Effector memory CD4-positive, alpha-beta T cell (primary cell): ENCODE data around the gene SERAC1.
A peak's percentile ranks its signal among the peaks of the same experiment; 100 is the strongest.

Experiments
- DNase-seq, 3 donors: peaks; one replicate each; pipeline ENCODE4 v3.0.0-alpha.2; 2020
- H3K27ac ChIP-seq: 2 replicates; pipeline ENCODE4 v1.7.0; 2013; ENCODE audit warnings: mild to moderate bottlenecking, low read length, moderate library complexity; ENCODE audit not compliant: insufficient read depth, poor library complexity, severe bottlenecking
- H3K27me3 ChIP-seq: replicated peaks from 2 replicates; pipeline ENCODE4 v1.7.0; 2013; ENCODE audit warnings: mild to moderate bottlenecking, low read length; ENCODE audit not compliant: insufficient read depth, control insufficient read depth, poor library complexity, severe bottlenecking
- H3K36me3 ChIP-seq: 2 replicates; pipeline ENCODE4 v1.7.0; 2013; ENCODE audit warnings: mild to moderate bottlenecking, low read length, moderate library complexity; ENCODE audit not compliant: control insufficient read depth, insufficient read depth
- H3K4me1 ChIP-seq: 2 replicates; pipeline ENCODE4 v1.7.0; 2013; ENCODE audit warnings: low read length, mild to moderate bottlenecking; ENCODE audit not compliant: control insufficient read depth, insufficient read depth, poor library complexity, severe bottlenecking
- H3K4me3 ChIP-seq: 2 replicates; pipeline ENCODE4 v1.7.0; 2013; ENCODE audit warnings: low read length, low read depth, mild to moderate bottlenecking; ENCODE audit not compliant: insufficient read depth, poor library complexity, severe bottlenecking
- H3K9me3 ChIP-seq: 2 replicates; pipeline ENCODE4 v1.7.0; 2013; ENCODE audit warnings: mild to moderate bottlenecking, low read length, moderate library complexity; ENCODE audit not compliant: control insufficient read depth

The SERAC1 gene

GRCh38 chr6:158083455-158084325 is 84.4 kb downstream of the SERAC1 start:
- H3K27me3 ChIP-seq, result no peaks in the 10 kb centered on the region
- H3K4me3 ChIP-seq, result no peak overlapping the region
- no peaks in the 10 kb centered on the region for H3K4me1 ChIP-seq
- no peak for DNase-seq
- peaks cover 71% of the 10 kb centered on the region for H3K36me3 ChIP-seq
- no peaks in the 10 kb centered on the region for H3K9me3 ChIP-seq
- H3K27ac ChIP-seq, result no peak overlapping the region

- H3K27me3 ChIP-seq, result no peaks in the 10 kb centered on the region
- H3K4me1 ChIP-seq, result no peaks in the 10 kb centered on the region
- H3K4me3 ChIP-seq, result no peak overlapping the region
- H3K27ac ChIP-seq, result no peak overlapping the region
- H3K36me3 ChIP-seq, result peaks cover 72% of the 10 kb centered on the region
- H3K9me3 ChIP-seq, result no peaks in the 10 kb centered on the region
- DNase-seq, result no peak
Measured at GRCh38 chr6:158081657-158081935, 86.5 kb downstream of the SERAC1 start.

- H3K27ac ChIP-seq, result no peak overlapping the region
- DNase-seq, result no peak
- no peaks in the 10 kb centered on the region for H3K4me1 ChIP-seq
- H3K4me3 ChIP-seq, result no peak overlapping the region
- H3K9me3 ChIP-seq, result no peaks in the 10 kb centered on the region
- peaks cover 72% of the 10 kb centered on the region for H3K36me3 ChIP-seq
- no peaks in the 10 kb centered on the region for H3K27me3 ChIP-seq
Measured at GRCh38 chr6:158080849-158081656, 87.0 kb downstream of the SERAC1 start.

- Histone ChIP-seq H3K27ac (no peak overlapping the region), H3K36me3 (peaks cover 59% of the 10 kb centered on the region), H3K4me3 (no peak overlapping the region), H3K9me3 (no peaks in the 10 kb centered on the region), H3K4me1 (no peaks in the 10 kb centered on the region), H3K27me3 (no peaks in the 10 kb centered on the region)
- no peak for DNase-seq
Measured at GRCh38 chr6:158078320-158078719, 89.7 kb downstream of the SERAC1 start.

- no peaks in the 10 kb centered on the region for H3K4me1 ChIP-seq
- H3K36me3 ChIP-seq, result peaks cover 57% of the 10 kb centered on the region
- no peaks in the 10 kb centered on the region for H3K27me3 ChIP-seq
- H3K9me3 ChIP-seq, result no peaks in the 10 kb centered on the region
- H3K27ac ChIP-seq, result no peak overlapping the region
- DNase-seq, result no peak
- no peak overlapping the region for H3K4me3 ChIP-seq
Measured at GRCh38 chr6:158077676-158078075, 90.4 kb downstream of the SERAC1 start.

- no peaks in the 10 kb centered on the region for H3K27me3 ChIP-seq
- no peaks in the 10 kb centered on the region for H3K4me1 ChIP-seq
- H3K9me3 ChIP-seq, result no peaks in the 10 kb centered on the region
- H3K36me3 ChIP-seq, result peaks cover 58% of the 10 kb centered on the region
- H3K4me3 ChIP-seq, result no peak overlapping the region
- H3K27ac ChIP-seq, result no peak overlapping the region
- DNase-seq, result no peak
Measured at GRCh38 chr6:158076548-158076947, 91.5 kb downstream of the SERAC1 start.

- H3K27me3 ChIP-seq, result no peaks in the 10 kb centered on the region
- no peak for DNase-seq
- no peaks in the 10 kb centered on the region for H3K4me1 ChIP-seq
- no peak overlapping the region for H3K4me3 ChIP-seq
- H3K9me3 ChIP-seq, result no peaks in the 10 kb centered on the region
- peaks cover 63% of the 10 kb centered on the region for H3K36me3 ChIP-seq
- H3K27ac ChIP-seq, result no peak overlapping the region
Measured at GRCh38 chr6:158073776-158074175, 94.3 kb downstream of the SERAC1 start.

- DNase-seq, result peak; percentile 8 to 38 (median 18)
- peaks cover 55% of the 10 kb centered on the region for H3K36me3 ChIP-seq
Measured at GRCh38 chr6:158072083-158072721, 95.9 kb downstream of the SERAC1 start.

GRCh38 chr6:158071121-158072082 is 96.7 kb downstream of the SERAC1 start:
- H3K27ac ChIP-seq, result no peak overlapping the region
- no peak overlapping the region for H3K4me3 ChIP-seq
- no peaks in the 10 kb centered on the region for H3K9me3 ChIP-seq
- no peak for DNase-seq
- H3K4me1 ChIP-seq, result no peaks in the 10 kb centered on the region
- H3K36me3 ChIP-seq, result peaks cover 51% of the 10 kb centered on the region
- no peaks in the 10 kb centered on the region for H3K27me3 ChIP-seq

More at GRCh38 chr6:158072083-158072721, 95.9 kb downstream of the SERAC1 start:
- H3K27me3 ChIP-seq, result no peaks in the 10 kb centered on the region
- H3K27ac ChIP-seq, result no peak overlapping the region
- H3K9me3 ChIP-seq, result no peaks in the 10 kb centered on the region
- H3K4me3 ChIP-seq, result no peak overlapping the region
- H3K4me1 ChIP-seq, result no peaks in the 10 kb centered on the region
